Fibroblast of peridontal ligament (primary cell): ENCODE data around the gene DPM1.
A peak's percentile ranks its signal among the peaks of the same experiment; 100 is the strongest.
"Not testable (repeated sequence)": the region's sequence is repeated elsewhere in the genome, so short reads cannot be mapped to it uniquely, and the experiment has no call there.

Source experiments
- DNase-seq: peaks from one replicate; pipeline ENCODE4 v3.0.0-alpha.2; 2010; ENCODE audit errors: extremely low read depth

The DPM1 gene

GRCh38 chr20:50980071-50980681 lies 21.8 kb upstream of the DPM1 start:
- DNase-seq: peak; percentile 100

- DNase-seq: not testable (repeated sequence)
Observed at GRCh38 chr20:50978533-50978932, 20.2 kb upstream of the DPM1 start.

- DNase-seq: no peak
Observed at GRCh38 chr20:50977066-50978021, 19.0 kb upstream of the DPM1 start.

- no peak for DNase-seq
Observed at GRCh38 chr20:50975701-50976330, 17.5 kb upstream of the DPM1 start.

- no peak for DNase-seq
Observed at GRCh38 chr20:50969912-50970311, 11.6 kb upstream of the DPM1 start.

GRCh38 chr20:50969435-50969834 lies 11.1 kb upstream of the DPM1 start:
- DNase-seq: no peak

GRCh38 chr20:50968289-50968688 lies 10.0 kb upstream of the DPM1 start:
- no peak for DNase-seq

GRCh38 chr20:50967586-50967985 lies 9.3 kb upstream of the DPM1 start:
- DNase-seq: peak; percentile 10

GRCh38 chr20:50959543-50960126 lies 1.3 kb upstream of the DPM1 start:
- no peak for DNase-seq

- peak; percentile 96 for DNase-seq
Observed at GRCh38 chr20:50958615-50959542, 547 bp upstream of the DPM1 start, which contains the start of gene MOCS3. Gene MOCS3 (plus strand): TSS chr20:50958818. CDS start chr20:50958843, 25 bp downstream.

- DNase-seq: peak; percentile 34
Observed at GRCh38 chr20:50957276-50957675, 1.1 kb downstream of the DPM1 start.

- no peak for DNase-seq
Observed at GRCh38 chr20:50953821-50954220, 4.5 kb downstream of the DPM1 start.

- no peak for DNase-seq
Observed at GRCh38 chr20:50953196-50953595, 5.1 kb downstream of the DPM1 start.

- no peak for DNase-seq
Observed at GRCh38 chr20:50948132-50948785, 10.1 kb downstream of the DPM1 start.

- DNase-seq: no peak
Observed at GRCh38 chr20:50943069-50943468, 15.3 kb downstream of the DPM1 start.

- DNase-seq: no peak
Observed at GRCh38 chr20:50933589-50933988, 24.7 kb downstream of the DPM1 start.

- peak; percentile 77 for DNase-seq
Observed at GRCh38 chr20:50932691-50933280, 25.5 kb downstream of the DPM1 start.

- no peak for DNase-seq
Observed at GRCh38 chr20:50932016-50932485, 26.3 kb downstream of the DPM1 start.

GRCh38 chr20:50931306-50932015 lies 26.9 kb downstream of the DPM1 start, which contains the start of gene ADNP:
Gene ADNP (minus strand): TSS chr20:50931437. CDS start chr20:50903996, 27,441 bp downstream.
- peak; percentile 90 for DNase-seq
